Effector CD4-positive, alpha-beta T cell (primary cell): ENCODE data around the gene MTAP.

Experiments used
- DNase-seq: peaks from one replicate; pipeline ENCODE4 v3.0.0-alpha.2; 2020

Gene MTAP

DNA sequence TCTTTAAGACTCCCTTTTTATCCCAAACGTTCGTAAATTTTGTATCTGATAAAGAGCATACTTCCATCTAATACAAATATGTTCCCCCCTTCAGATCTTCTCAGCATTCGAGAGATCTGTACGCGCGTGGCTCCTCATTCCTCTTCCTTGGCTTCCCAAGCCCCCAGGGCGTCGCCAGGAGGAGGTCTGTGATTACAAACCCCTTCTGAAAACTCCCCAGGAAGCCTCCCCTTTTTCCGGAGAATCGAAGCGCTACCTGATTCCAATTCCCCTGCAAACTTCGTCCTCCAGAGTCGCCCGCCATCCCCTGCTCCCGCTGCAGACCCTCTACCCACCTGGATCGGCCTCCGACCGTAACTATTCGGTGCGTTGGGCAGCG, 171.9 kb downstream of the MTAP start:
- DNase-seq, result no peak

DNA sequence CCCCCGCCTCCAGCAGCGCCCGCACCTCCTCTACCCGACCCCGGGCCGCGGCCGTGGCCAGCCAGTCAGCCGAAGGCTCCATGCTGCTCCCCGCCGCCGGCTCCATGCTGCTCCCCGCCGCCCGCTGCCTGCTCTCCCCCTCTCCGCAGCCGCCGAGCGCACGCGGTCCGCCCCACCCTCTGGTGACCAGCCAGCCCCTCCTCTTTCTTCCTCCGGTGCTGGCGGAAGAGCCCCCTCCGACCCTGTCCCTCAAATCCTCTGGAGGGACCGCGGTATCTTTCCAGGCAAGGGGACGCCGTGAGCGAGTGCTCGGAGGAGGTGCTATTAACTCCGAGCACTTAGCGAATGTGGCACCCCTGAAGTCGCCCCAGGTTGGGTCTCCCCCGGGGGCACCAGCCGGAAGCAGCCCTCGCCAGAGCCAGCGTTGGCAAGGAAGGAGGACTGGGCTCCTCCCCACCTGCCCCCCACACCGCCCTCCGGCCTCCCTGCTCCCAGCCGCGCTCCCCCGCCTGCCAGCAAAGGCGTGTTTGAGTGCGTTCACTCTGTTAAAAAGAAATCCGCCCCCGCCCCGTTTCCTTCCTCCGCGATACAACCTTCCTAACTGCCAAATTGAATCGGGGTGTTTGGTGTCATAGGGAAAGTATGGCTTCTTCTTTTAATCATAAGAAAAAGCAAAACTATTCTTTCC, 172.4 kb downstream of the MTAP start:
- DNase-seq, result no peak

DNA sequence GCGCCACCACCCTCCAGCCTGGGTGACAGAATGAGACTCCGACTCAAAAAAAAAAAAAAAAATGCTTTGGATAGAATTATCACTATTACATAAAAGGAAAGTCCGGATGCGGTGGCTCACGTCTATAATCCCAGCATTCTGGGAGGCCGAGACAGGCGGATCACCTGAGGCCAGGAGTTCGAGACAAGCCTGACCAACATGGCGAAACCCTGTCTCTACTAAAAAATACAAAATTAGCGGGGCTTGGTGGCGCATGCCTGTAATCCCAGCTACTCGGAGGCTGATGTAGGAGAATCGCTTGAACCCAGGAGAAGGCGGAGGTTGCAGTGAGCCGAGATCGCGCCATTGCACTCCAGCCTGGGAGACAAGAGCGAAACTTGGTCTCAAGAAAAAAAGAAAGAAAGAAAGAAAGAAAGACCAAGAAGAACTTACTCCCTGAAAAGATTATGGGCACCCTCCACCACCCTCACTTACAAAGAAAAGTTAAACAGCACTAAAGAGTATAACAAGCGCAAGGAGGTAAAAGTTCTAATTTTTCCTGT, 174.0 kb downstream of the MTAP start:
- no peak for DNase-seq

DNA sequence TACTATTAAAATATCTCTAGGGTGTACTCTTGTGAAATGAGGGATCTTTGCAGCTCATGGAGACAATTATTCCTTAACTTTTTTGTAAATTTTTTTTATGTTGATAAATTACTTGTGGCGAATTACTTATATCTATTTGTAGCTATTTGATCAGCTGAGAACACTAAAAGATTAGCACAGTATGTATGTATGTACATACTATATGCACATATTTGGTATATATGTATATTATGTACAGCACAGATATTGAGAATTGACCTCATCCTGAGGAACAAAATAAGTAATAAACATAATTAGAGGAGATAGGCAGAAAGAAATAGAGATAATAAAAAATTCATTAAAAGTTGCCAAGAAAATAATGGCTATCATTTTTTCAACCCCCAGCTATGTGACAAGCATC, 180.0 kb downstream of the MTAP start:
- DNase-seq, result no peak

DNA sequence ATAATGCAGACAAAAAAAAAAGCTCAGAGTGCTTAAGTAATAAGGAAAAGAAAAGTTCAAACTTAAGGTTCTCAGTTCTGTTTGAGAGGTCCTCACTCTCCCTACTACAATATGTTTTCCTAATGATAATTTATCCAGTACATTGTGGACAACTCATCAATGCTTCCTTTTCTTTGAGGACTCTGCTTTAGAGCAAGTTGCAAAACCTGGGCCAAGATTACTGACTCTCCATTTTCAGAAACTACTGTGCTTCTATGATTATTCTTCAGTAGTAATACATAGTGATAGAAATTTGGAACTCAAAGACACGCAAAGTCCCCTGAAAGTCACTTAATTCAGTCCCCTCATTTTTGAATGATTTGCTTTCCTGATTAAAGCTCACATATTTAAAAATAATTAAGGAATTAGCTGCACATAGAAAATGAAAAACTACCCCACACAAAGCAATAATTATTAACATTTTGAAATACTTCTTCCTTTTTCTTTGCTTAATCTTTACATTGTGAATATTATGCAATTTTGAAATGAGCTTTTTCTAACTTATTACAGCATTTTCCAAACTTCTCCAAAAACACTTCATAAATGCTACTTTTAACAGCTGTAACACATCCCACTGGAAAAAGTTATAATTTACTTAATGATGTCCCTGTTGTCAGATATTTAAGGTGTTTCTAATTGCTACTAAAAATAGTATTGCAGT, 180.6 kb downstream of the MTAP start:
- no peak for DNase-seq

DNA sequence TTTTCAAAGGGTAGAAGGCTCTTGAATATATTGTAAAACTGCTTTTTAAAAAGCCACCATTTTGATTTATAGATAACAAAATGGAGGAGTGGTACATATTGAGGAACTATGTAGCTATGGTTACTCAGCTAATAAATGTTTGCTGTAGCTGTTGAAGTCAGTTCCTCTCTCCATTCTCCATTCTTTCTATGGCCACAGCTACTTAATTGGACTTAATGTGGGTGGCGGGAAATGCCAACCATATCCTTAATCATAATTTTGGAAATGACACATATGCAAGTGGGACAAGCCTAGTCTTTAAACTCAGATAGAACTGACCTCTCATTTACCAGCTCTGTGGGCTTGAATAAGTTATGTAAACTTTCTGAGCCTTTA, 181.1 kb downstream of the MTAP start:
- DNase-seq, result no peak

DNA sequence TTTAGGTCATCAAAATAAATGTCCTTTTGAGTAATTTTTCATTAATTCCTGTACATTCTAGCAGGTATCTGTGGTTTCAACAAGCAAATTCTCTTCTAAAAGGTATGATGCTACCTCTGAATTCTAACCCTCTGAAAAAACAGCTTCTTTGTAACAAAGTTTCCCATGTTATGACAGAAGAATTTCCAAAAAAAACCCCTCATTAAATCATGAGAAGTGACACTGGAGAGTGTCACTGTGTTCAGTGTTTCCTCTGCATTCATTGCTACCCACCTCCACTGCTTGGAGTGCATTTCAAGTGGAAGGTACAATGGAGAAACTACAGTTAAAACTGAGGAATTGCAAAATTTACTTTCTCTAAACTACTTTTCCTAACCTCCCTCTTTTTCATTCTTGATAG, 181.7 kb downstream of the MTAP start:
- DNase-seq, result no peak

DNA sequence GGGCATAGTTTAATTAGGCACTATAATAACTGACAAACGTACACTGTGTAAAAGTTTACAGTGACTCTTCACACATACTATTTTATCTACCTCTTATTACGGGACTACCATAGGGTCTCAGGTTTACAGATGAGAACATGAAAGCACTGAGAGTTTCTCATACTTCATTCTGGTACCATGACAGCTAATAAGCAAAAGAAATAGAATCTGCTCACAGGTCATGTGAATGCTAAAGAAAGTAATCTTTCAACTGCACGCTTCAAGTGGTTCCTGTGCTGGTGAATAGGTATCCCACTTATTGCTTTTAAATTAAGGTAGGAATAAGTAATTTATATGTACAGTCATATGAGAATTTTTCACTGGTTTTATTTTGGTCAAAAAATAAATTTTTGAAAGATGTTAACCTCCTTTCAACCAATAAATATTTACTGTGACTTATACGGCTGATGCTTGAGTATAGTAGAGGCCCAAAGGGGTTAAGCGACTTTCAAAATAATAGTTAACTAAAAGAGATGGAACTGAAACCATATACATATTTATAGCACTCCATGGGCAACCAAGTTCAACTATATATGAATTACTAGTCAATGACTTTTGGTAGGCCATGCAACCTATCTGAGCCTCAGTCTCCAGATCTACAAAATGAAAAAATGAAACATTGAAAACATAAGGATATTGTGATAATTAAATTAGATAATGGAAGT, 183.7 kb downstream of the MTAP start:
- DNase-seq, result no peak
